MM.1S (cell line): ENCODE data around the gene RNF144B.

Experiments used
- CTCF ChIP-seq: fragments of 300-600 bp; sonication (generic); IDR thresholded peaks from 2 replicates; pipeline ENCODE4 v1.5.1; 2016; ENCODE audit warnings: antibody characterized with exemption, low read length, mixed read lengths
- EZH2phosphoT487 ChIP-seq: fragments of 300-600 bp; sonication (generic); IDR thresholded peaks from 2 replicates; pipeline ENCODE4 v1.6.1; 2018; ENCODE audit warnings: antibody characterized with exemption, low read length

GRCh38 chr6:18395177-18395855, 8.2 kb downstream of the RNF144B start:
- TF ChIP-seq CTCF (no peak), EZH2phosphoT487 (no peak)
